ENCODE measurements around the gene ESAM. TPM values are rescaled to one million over a fixed set of nuclear protein-coding genes. Genes with fewer than 3 reads are reported as not detected.

Gene ESAM
- polyA plus RNA-seq, 3 donors = 0.18 to 0.74 (median 0.49) TPM

- H4K20me1 ChIP-seq (ENCODE audit: insufficient read depth, low read length) = peaks cover 5% of the 10 kb centered on the region
- H3K4me3 Mint-ChIP-seq = peak overlapping the region; percentile 90 to 99
- no peak overlapping the region for H3K27ac ChIP-seq (ENCODE audit: low read depth in 1 of 2, low read length in 2 of 2)
- peaks cover 10 to 31% of the 10 kb centered on the region in 2 donors for H3K36me3 ChIP-seq (replicated peaks in 1 of 2; ENCODE audit: control insufficient read depth in 1 of 2, insufficient read depth in 2 of 2, low read length in 2 of 2)
- 0% methylated on average over 37 of the region's 45 CpGs for WGBS (ENCODE audit: insufficient coverage)
- H3K79me2 ChIP-seq (ENCODE audit: insufficient read depth, low read length) = no peaks in the 10 kb centered on the region
- peak overlapping the region; percentile 77 for H2AFZ ChIP-seq (ENCODE audit: insufficient read depth, low read depth, low read length, poor library complexity, severe bottlenecking)
- peaks cover 29 to 45% of the 10 kb centered on the region in 2 donors for H3K27me3 ChIP-seq (ENCODE audit: control insufficient read depth in 2 of 2, insufficient read depth in 2 of 2, low read length in 2 of 2)
- H3K4me1 Mint-ChIP-seq = peaks cover 46% of the 10 kb centered on the region
- intact Hi-C loops (cut with micrococcal nuclease) = loop anchor here (1.0 kb wide), 1 partner anchor 93 kb away; no protein-coding TSS in a partner anchor
- peak overlapping the region; percentile 96 for H3K4me2 ChIP-seq (replicated peaks; ENCODE audit: extremely low read depth, low read length, poor library complexity, severe bottlenecking)
- H3K9me3 Mint-ChIP-seq = peaks cover 0 to 23% (median 12%) of the 10 kb centered on the region in 7 donors
- peak overlapping the region in 1 of 7 donors; percentile 40 for H3K27ac Mint-ChIP-seq
- H3K36me3 Mint-ChIP-seq = peaks cover 24 to 27% of the 10 kb centered on the region in 2 donors
- peaks cover 3 to 14% of the 10 kb centered on the region in 2 donors for H3K9me3 ChIP-seq (replicated peaks in 1 of 2; ENCODE audit: control insufficient read depth in 1 of 2, insufficient read depth in 1 of 2, low read length in 2 of 2)
- no peak for TF ChIP-seq CTCF (IDR thresholded peaks at IDR 0.05)
- H3K4me1 ChIP-seq (ENCODE audit: control insufficient read depth in 1 of 2, insufficient read depth in 2 of 2, low read length in 2 of 2) = peaks cover 49 to 56% of the 10 kb centered on the region in 2 donors
- H3K4me3 ChIP-seq (replicated peaks in 1 of 3; ENCODE audit: low read depth in 2 of 3, low read length in 3 of 3) = peak overlapping the region; percentile 38 to 80 (median 42)
- peaks cover 42 to 51% (median 49%) of the 10 kb centered on the region in 3 donors for H3K27me3 Mint-ChIP-seq (ENCODE audit: low read depth in 3 of 3)
- no peak for DNase-seq
- no peak overlapping the region for H3K9ac ChIP-seq (ENCODE audit: insufficient read depth, low read length, poor library complexity, severe bottlenecking)
Measured at GRCh38 chr11:124762624-124763155, 600 bp upstream of the ESAM start.

GRCh38 chr11:124761301-124762104 is 587 bp downstream of the ESAM start:
- no peak for DNase-seq
- Mint-ChIP-seq H3K4me1 (peaks cover 50% of the 10 kb centered on the region), H3K27me3 (ENCODE audit: low read depth in 3 of 3) (peaks cover 47 to 60% (median 53%) of the 10 kb centered on the region in 3 donors)

More at GRCh38 chr11:124761301-124762104, 587 bp downstream of the ESAM start:
- WGBS (ENCODE audit: insufficient coverage) = 6% methylated on average over 7 of the region's 25 CpGs
- Histone ChIP-seq H2AFZ (ENCODE audit: insufficient read depth, low read depth, low read length, poor library complexity, severe bottlenecking) (peak overlapping the region; percentile 77), H3K36me3 (replicated peaks in 1 of 2; ENCODE audit: control insufficient read depth in 1 of 2, insufficient read depth in 2 of 2, low read length in 2 of 2) (peaks cover 0 to 19% of the 10 kb centered on the region in 2 donors), H3K9me3 (replicated peaks in 1 of 2; ENCODE audit: control insufficient read depth in 1 of 2, insufficient read depth in 1 of 2, low read length in 2 of 2) (peaks cover 3 to 14% of the 10 kb centered on the region in 2 donors), H4K20me1 (ENCODE audit: insufficient read depth, low read length) (peaks cover 5% of the 10 kb centered on the region), H3K4me2 (replicated peaks; ENCODE audit: extremely low read depth, low read length, poor library complexity, severe bottlenecking) (peak overlapping the region; percentile 96), H3K27ac (ENCODE audit: low read depth in 1 of 2, low read length in 2 of 2) (no peak overlapping the region), H3K4me3 (replicated peaks in 1 of 3; ENCODE audit: low read depth in 2 of 3, low read length in 3 of 3) (peak overlapping the region in 1 of 3 experiments; percentile 80), H3K79me2 (ENCODE audit: insufficient read depth, low read length) (no peaks in the 10 kb centered on the region), H3K4me1 (ENCODE audit: control insufficient read depth in 1 of 2, insufficient read depth in 2 of 2, low read length in 2 of 2) (peaks cover 53 to 60% of the 10 kb centered on the region in 2 donors), H3K9ac (ENCODE audit: insufficient read depth, low read length, poor library complexity, severe bottlenecking) (no peak overlapping the region), H3K27me3 (ENCODE audit: control insufficient read depth in 2 of 2, insufficient read depth in 2 of 2, low read length in 2 of 2) (peaks cover 29 to 45% of the 10 kb centered on the region in 2 donors)
- intact Hi-C loops (cut with micrococcal nuclease) = no loop called here
- no peak for TF ChIP-seq CTCF (IDR thresholded peaks at IDR 0.05)
- H3K4me3 Mint-ChIP-seq = peak overlapping the region; percentile 61 to 81
- peaks cover 0 to 23% (median 12%) of the 10 kb centered on the region in 7 donors for H3K9me3 Mint-ChIP-seq
- H3K36me3 Mint-ChIP-seq = peaks cover 15 to 21% of the 10 kb centered on the region in 2 donors
- no peak overlapping the region for H3K27ac Mint-ChIP-seq

Data from CD14-positive monocyte (primary cell).